ENCODE measurements around the gene LHX1.

Gene LHX1

DNA sequence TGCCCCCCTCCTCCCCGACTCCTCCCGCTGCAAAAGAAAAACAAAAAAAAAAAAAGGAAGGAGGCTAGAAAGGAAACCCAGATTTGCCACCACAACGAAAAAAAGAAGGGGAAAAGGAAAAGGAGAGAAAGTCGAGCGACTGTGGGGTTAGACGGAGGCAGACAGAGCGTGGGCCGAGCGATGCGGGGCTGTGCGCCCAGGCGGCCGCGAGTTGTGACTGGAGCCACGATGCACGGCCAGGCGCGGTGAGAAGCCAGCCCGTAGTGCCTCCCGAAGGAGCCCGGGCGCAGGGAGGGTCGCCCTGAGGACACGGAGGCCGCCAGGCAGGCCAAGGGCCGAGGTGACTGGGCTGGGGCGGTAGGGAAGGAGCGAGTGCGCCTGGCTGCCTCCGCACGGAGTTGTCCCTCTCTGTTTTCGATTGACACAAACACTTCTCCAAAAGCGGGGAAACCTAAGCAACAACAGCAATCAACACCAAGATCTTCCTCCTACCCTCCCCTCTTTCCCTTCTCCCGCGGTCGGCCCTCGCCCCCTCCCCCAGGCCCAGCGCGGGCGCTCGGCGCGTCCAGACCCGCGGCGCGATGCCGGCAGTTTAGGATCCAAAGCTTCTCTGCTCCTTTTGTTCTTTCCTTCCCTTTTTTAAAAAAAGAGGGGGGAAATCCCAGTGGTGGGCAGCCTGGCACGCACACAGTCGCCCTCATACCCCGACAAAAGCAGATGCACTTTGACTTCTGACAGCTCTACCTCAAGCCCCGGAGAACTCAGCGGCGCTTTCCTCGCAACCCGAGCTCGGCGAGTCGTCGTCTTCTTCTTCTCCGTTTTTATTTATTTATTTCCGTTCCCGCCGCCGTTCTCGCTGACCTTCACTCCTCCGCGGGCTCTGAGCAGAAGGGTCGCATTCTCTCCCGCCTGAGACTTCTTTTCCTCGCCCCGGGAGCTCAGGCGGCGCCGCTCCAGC, at the start of gene LHX1:
TSS of gene LHX1 (plus strand) at position 475 of the 958 bp plus-strand sequence. CDS start 723 bp downstream, outside the sequence.
- no peak for DNase-seq (ENCODE audit: low read depth in 2 of 2)

GRCh38 chr17:36888236-36888951, 48.9 kb upstream of the LHX1 start:
- no peak for DNase-seq (ENCODE audit: low read depth in 2 of 2)

DNA sequence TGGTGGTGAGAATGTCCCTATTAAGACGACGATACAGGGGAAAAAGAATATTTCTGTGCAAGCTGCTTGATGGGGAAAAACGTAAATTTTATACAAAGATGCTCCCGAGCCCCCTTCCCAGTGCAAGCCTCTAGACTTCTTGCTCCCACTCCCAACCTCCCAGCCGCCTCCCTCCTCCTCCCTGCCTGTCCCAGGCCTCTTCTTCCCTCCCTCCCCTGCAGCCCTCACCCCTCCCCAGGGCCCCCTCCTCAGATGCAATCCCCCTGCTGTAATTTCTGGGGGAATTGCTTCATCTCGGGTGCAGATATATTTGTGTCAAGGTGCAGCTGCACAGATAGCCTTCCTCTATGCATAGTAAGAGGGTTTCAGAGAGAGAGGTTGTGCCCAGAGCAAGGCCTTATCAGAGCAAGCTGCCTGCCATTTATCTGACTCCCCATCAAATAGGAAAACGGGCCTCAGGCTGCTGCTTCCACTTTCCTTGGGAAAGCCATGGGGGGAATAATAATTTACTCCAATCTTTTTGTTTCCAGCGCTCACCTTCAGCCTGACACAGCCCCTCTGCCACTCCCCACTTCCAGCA, 47.4 kb upstream of the LHX1 start:
- DNase-seq (ENCODE audit: low read depth in 2 of 2) = no peak

- no peak for DNase-seq (ENCODE audit: low read depth in 2 of 2)
Measured at GRCh38 chr17:36890398-36891168, 46.7 kb upstream of the LHX1 start.

DNA sequence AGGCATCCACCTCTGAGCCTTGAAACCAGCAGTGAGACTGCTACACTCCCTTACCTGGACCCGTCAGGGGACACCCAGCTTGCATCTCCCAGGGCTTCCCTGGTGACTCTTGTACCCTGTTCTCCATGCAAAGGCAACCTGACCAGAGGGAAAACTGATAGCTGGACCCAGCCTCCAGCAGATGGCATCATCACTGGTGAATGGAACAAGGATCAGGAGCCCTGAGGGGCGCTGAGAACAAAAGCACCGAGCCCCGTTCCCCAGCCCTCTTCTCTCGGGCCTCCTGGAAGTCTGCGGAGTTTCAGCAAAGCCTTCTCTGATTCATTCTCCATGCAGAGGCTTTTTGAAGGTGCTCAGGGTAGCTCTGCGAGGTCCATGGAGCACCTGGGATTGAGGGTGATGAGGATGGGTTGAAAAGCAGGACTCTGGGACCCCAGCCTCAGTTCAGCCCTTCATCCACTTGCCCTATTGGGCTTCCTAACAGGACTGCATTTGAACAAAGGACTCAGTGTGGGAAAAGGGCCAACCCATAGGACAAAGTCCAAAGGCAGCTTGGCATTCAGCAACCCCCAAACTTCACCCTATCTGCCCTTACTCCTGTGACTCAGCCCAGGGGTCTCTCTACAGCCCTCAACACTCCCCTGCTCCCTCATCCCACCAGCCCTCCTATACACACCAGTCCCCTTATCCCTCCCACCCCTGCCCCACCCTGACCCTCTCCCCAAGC, 45.0 kb upstream of the LHX1 start:
- no peak for DNase-seq (ENCODE audit: low read depth in 2 of 2)

DNA sequence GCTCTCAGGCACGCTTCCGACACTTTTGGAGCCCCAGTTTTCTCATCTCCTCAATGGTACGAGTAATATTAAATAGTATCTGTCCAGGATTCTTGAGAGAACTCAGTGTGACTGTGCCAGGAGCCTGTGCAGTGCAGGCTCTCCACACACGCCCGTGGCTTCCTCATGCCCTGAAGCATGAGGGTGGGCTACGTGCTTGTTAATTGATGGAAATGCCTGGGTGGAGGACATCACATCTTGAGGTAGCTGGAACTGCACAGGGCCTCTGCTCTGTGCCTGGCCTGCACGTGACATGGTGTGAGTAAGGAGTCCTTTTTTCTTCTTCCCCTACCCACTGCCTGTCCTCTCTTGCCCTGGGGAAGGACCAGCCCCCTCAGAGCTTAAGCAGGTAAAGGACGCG, 43.1 kb upstream of the LHX1 start:
- DNase-seq (ENCODE audit: low read depth in 2 of 2) = no peak

- DNase-seq (ENCODE audit: low read depth in 2 of 2) = no peak
Measured at GRCh38 chr17:36894925-36895324, 42.4 kb upstream of the LHX1 start.

- no peak for DNase-seq (ENCODE audit: low read depth in 2 of 2)
Measured at GRCh38 chr17:36899250-36900159, 37.8 kb upstream of the LHX1 start.

GRCh38 chr17:36900160-36900512, 37.1 kb upstream of the LHX1 start:
- DNase-seq (ENCODE audit: low read depth in 2 of 2) = no peak

DNA sequence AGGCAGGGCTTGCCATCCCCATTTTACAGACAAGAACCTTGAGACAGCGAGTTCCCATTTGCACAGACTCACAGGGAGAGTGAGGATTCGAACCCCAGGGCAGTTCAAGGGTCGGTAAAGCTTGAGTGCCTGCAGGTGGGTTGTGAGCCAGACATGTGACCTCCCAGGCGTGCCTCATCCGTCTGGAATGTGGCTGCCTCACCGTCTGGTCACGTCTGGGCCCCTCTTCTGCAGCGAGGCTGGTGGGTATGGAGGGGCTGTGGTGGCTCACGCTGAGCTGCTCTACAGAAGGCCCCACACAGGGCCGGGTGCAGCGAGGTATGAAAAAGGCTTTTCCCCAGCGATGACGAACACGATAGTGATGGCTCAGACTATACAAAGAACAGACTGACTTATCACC, 35.8 kb upstream of the LHX1 start:
- no peak for DNase-seq (ENCODE audit: low read depth in 2 of 2)

DNA sequence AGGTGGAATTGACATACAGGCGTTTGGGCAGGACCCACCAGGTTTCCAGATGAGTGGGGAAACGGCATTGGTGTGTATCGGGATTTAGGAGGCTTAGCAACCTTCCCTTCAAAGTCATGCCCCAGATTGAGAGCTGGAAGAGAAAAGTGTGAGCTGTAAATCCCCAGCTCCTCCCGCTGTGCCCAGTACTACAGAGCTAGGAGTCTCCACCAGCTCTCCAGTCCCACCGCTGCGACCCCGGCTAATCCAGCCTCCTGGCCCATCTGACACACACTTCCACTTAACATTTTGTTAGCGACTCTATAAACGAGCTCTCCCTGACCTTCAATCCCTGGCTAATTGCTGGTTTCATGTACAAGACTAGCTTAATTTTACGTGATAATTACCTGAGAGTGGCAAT, 29.9 kb upstream of the LHX1 start:
- no peak for DNase-seq (ENCODE audit: low read depth in 2 of 2)

- no peak for DNase-seq (ENCODE audit: low read depth in 2 of 2)
Measured at GRCh38 chr17:36910513-36910912, 26.8 kb upstream of the LHX1 start.

GRCh38 chr17:36911001-36911400, 26.3 kb upstream of the LHX1 start:
- DNase-seq (ENCODE audit: low read depth in 2 of 2) = no peak

DNA sequence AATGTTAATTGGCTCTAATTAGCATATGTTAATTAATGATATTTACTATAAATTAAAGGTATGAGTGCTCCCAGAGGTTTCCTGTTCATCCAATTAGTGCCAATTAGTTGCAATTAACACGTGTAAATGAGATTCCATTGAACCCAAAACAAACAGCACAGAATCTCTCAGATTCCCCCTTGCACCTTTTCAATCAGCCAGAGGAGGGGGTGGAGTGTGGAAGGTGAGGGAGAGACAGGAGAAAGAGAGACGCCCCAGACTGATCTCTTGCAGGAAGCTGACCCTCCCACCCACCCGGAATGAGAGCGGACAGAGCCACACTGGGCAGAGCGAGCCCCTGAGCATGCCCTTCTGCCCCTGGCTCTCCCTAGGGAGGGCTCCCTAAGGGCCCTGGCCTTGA, 24.1 kb upstream of the LHX1 start:
- DNase-seq (ENCODE audit: low read depth in 2 of 2) = no peak

DNA sequence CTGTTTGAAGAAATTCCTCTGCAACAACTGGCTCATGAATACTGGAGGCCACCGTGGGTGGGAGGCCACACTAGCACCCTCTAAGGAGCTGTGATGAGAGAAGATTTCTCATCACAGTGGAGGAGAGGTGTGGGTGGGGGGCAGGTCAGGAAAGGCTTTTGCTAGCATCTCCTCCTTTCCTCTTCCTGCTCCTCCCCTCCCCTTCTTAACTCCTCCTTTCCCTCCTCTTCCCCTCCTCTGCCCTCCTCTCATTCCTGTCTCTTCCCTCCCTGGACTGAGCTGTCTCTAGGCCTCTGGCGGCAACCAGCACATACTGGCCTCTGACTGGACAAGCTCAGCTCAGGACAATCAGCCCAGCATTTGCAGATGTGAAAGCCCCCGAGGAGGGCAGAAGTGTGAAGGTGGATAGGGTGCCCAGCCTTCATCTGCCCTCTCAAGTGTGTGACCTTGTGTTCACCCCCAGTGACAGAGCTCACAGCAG, 19.0 kb upstream of the LHX1 start:
- DNase-seq (ENCODE audit: low read depth in 2 of 2) = no peak

DNA sequence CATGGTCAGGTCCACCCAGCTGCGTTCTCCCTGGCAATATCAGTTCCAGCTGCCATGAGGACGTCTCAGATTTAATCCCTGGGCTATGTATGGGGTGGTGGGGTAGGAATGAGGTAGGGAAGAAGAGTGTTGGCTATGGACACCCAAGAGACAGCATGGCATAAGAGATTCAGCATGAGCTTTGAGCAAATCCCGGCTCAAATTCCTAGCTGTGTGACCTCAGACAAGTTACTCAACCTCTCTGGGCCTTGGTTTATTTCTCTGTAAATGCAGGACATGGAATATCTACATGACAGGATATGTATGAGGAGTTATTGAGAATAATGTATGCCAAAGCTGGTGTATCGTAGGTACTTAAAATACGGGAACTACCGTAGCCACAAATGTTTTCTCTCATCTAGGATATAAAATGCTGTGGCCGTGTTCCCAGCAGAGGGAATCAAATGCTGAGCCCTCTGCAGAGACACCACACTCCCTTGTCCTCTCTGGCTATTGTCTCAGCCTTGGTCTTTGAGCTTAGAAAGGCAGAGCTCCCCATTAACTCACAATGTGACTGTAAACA, 17.8 kb upstream of the LHX1 start:
- DNase-seq (ENCODE audit: low read depth in 2 of 2) = no peak

DNA sequence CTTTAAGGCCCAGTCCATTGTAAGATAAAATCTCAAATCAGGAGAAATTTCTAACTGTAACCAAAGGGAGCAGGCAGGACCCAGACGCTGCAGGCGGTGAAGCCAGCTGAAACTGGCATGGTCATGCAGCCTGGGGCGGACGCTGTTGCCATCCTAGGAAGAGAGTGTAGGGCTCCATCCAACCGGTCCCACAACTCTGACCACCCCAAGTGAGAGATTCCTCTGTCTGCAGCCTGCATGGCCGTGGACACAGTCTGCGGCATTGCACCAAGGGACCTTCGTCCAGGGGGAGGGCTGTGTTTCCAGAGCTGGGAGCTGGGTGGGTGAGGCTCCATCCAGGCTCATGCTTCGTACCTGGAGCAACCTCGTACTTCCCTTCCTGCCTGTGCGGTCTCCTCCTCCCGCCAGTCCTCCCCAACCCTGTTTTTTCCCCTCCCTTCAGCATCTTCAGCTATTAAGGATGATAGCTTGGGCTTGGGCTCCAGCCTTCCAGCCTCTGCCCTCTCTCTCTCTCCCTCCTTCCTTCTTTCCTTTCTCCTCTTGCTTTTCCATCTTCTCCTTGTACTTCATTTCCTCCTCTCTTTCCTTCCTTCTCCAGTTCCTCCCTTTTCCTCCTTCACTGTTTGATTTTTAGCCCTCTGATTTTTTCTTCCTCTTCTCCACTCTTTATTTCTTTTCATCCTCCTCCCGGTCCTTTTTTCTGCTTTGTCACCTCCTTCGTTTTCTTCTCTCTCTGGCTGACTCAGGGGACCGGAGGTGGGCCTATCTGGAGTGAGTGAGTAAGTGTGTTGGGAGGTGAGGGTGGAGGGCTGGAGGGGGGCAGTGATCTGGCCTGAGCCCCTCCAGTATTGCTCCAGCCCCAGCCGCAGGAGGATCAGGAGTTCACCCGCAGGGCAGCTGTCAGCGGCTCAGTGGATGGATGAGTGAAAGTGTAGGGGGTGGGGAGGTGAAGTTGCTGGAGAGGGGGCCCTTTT, 17.0 kb upstream of the LHX1 start:
- no peak for DNase-seq (ENCODE audit: low read depth in 2 of 2)

DNA sequence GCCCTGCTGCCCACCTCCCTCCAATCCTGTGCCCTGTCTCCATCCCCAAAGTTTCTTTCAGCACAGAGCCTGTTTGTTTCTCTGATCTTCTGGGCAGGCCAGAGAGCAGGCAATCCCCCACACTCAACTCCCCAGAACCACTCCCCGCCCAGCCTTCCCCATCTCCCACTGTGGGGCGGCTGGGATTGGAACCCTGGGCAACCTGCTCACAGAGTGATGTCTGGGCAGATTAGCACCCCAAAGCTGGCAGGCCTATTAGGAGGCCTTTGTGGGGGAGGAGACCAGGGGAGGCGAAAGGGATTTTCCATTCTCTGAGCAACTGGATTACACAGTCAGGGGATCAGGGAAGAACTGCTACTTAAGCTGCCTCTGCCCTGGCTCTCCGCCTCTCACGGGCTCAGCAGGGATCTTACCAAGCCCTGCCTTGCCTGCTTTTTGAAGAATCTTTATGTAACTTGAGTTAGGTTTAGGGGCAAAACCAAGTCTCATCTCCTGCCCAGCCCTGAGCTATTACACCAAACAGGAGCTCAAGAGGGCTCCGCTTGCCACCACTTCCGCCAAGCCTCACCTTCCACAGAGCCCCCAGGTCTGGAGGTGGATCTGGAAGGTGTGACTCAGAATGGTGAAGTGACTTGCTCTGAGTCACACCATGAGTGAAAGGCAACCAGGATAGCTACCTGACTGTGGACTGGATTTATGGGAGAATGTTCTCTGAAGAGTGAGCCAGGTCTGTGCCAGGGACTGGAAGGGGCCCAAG, 16.0 kb upstream of the LHX1 start:
- peak; percentile 69 to 74 for DNase-seq (ENCODE audit: low read depth in 2 of 2)

All from stimulated activated CD4-positive, alpha-beta T cell treated with anti-CD3 and anti-CD28 coated beads, Interleukin-15, amount 100 ng/mL, for 48 hours (primary cell).